DMS153 (cell line): ENCODE measurements around the gene MINDY4.

ENCODE experiments used
- DNase-seq: peaks from one replicate; lab custom pipeline; 2025; lab: John Stamatoyannopoulos, UW

The MINDY4 gene

GRCh38 chr7:30903146-30903545, 131.9 kb downstream of the MINDY4 start:
- no peak for DNase-seq

GRCh38 chr7:30904561-30904960, 133.3 kb downstream of the MINDY4 start:
- no peak for DNase-seq

DNA sequence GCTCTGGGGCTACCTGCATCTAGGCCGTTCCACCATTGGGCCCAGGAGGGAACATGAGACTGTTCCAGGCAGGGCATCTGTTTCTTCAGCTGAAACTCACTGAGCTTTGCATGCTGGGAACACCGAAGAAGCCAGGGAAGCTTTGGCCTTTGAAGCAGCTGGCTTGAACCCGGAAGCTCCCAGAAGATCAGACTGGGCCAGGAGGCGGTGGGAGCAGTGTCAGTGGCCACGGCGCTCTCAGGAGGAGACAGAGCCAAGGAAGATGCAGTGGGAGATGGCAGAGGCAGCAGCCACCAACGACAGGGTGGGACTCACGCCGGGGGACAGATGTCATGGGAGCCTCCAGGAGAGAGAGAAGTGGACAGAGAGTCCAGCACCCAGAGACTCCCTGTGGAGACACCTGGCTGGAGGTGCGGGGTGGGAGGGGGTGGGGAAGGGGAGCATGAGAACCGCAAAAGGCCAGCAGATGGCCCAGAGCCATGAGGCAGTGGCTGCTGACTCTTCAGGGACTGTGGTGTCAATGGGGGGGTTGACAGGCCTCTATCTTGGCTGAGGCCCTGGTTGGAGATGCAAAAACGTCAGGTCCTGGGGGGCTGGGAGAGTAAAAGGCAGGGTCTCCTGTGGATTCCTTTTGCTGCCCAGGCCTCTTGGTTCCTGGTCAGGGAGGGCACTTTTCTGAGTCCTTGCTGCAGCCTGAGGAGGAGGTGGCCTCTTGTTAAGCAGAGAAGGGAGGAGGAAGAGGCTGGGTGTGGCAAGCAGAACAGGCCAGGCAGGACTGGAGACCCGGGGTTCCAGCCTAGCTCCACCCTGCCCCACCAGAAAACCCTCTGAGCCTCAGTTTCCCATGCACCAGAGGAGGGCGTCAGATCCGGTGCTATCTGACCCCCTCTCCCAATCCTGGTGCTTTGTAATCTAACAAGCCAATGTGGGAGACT, 134.1 kb downstream of the MINDY4 start:
- DNase-seq = no peak

DNA sequence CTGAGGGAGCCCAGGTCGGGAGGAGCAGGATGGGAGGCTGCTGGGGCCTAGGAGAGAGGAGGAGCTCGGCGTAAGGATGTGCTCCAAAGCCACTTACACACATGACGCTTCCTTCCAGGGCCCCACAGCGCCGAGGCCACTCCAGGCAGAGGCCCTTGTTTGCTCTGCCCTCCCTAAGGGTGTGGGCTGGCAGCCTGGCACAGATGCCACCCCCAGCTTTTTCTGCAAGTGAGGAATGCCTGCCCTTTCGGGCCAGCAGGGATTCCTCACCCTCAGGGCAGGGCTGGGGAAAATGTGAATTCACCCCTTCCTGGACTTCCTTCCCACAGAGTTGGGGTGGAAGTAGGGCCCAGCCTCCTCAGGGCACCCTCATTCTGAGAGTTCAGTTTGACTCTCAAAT, 134.8 kb downstream of the MINDY4 start:
- no peak for DNase-seq

DNA sequence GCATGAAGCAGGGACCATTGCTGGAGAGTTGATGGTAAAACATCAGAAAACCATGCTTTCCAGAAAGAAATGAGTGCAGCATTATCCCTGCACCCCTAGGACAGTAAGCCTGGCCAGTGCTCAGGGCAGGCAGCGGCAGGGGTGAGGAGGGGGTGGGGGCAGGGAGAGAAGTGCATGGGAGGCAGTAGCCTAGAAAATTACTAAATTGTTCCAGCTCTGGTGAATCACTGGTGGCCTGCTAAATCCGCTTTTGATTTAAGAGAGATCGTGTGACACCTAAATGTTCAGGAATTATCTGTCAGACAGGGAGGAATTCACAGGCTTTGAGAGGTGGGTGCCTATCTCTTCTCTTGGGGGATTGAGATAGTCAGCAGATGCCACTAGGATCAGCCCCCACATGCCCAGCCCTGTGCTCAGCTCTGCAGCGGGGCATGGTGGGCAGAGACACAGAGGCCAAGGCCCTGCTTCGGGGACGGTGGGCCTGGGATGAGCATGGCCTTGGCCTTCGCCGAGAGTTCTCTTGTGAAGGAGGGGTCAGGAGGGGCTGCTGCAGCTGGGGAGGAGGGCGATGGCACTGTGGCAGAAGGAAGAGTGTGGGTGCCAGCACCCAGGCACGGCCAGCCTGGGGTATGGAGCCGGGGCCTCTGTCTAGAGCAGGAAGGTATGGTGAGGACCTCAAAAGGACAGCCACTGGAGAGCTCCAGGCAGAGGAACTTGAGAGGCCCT, 135.5 kb downstream of the MINDY4 start:
- DNase-seq = no peak

DNA sequence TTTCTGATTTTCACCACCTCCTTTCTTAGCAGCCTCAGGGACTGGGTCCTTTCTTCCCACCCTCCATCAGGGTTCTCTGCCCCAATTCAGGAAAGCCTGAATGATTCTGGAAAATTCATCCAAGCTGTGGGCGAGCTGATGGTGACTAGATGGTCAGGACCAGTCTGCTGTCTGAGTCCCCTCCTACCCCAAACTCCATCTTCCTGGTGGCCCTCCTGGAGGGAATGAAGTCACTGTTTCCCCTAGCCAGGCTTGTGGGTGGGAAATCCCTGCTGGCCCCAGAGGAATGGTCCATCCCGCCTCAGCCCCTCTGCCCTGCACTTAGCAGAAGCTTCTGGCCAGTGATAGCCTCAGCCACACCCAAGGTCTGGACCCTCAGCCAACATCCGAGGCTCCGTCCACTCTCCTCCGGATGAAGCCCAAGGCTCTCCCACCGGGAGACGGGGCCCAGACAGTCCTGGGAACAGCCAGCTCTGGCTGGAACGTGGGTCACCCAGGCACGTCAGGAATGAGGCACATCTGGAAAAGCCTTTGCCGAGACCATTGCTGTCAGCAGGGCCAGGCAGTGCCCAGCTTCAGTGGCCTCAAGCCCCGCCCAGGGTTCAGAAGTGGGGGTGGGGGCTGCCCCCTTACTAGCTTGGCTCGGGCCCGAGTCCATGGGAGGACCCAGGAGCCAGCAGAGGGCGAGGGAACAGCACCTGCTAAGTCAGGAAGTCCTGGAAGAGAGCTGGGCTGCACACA, 136.5 kb downstream of the MINDY4 start:
- no peak for DNase-seq

GRCh38 chr7:30908681-30909080, 137.5 kb downstream of the MINDY4 start:
- DNase-seq = no peak

GRCh38 chr7:30909431-30909830, 138.2 kb downstream of the MINDY4 start:
- no peak for DNase-seq

GRCh38 chr7:30910411-30911073, 139.3 kb downstream of the MINDY4 start:
- DNase-seq = no peak

GRCh38 chr7:30911133-30911532, 139.9 kb downstream of the MINDY4 start:
- no peak for DNase-seq

GRCh38 chr7:30911561-30911969, 140.3 kb downstream of the MINDY4 start, which contains the start of gene AQP1:
Gene AQP1 (plus strand): TSS chr7:30911853. CDS start chr7:30911910, 57 bp downstream.
- no peak for DNase-seq

- no peak for DNase-seq
These were observed 141.0 kb downstream of the MINDY4 start for GRCh38 chr7:30912021-30912730.

DNA sequence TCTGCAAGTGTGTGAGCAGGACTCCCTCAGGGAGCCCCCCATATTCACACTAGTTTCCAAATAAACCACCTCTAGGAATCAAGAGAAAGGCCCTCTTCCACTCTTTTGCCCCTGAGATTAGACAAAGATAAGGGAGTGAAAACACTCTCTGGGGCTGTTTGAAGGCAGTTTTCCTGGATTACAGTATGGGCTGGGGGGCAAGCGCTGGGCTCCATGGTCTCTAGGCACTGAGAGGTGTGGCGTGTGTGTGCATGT, 141.4 kb downstream of the MINDY4 start:
- DNase-seq = no peak

DNA sequence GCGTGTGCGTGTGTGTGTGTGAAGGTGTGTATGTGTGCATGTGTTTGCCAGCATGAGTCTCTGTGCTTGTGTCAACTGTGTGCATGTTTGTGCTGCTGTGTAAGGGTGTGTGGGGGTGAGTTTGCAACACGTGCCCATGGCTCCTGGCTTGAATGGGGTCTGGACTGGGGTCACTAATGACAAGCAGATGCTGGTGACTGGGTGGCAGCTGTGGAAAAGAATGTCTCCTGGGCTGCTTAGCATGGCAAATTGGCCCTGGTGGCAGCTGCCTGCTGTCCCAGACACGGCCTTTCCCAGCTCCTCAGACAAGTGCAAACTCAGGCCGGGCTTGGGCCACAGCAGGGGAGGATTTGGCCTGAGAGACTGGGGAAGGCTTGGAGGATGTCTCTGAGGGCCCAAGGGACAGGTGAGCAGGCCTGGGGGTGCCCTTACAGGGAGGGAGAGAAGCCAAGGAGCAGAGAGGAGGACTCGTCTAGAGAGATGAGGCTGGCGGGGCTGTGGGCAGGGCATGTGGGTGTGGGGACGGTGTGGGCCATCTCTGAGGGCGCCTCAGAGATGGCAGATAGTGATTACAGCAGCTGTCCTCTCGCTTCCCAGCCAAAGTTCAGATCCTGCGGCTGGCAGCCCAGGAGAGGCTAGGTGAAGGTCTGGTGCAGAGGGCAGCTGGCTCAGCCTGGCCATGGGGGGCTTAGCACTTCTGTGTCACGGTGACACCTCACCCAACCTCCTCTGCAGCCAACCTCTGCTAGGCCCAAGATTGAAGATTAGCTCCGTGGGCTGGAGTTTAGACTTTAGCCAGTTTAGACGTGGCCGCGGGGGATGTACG, 142.0 kb downstream of the MINDY4 start:
- no peak for DNase-seq

DNA sequence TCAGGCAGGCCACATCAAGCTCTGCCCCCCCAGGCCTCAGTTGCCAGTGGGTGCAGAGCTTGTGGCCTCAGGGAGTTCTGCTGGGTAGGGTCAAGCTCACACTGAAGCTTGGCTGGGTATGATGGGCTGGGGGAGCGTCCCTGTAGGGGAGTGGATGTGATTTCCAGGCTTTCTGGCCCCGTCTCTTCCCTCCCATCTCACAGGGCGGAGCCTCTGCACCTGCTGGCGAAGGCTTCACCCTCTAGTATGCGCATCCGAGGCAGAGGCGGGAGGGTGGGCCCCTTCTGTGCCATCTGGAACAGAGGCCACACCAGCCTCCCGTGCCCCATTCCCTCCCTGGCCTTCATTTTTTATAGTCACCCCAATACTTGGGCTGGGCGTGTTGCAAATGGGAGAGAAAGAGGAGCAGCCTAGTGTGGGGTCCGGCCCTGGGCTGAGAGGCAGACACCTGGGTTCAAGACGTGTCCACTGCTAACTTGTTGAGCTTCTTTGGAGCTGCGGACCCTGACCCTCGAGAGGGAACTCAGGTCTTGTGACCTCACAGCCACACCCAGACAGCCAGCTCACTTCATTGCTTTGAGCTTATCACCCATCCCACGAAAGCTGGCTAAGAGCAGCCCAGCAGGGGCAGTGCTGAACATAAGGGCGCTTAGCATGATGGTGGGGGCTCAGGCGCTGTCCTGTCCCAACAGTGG, 142.8 kb downstream of the MINDY4 start:
- DNase-seq = no peak

DNA sequence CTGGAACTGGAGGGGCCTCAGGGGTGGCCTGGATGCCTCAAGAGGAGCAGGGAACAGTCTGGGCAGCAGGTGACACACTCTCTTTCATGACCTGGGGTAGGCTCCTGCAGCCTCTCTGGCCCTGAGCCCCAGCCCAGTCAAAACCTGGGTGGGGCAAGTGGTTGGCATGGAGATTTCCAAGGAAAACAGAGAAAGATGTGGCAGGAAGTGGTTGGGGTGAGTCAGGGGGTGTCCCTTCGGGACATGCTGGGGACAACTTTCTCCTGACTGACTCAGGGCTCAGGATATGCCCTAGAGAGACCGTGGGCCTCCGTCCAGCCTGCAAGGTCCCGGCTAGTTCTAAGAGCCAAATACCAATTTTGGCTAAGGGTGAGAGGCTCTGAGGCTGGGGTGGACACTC, 143.4 kb downstream of the MINDY4 start:
- no peak for DNase-seq

DNA sequence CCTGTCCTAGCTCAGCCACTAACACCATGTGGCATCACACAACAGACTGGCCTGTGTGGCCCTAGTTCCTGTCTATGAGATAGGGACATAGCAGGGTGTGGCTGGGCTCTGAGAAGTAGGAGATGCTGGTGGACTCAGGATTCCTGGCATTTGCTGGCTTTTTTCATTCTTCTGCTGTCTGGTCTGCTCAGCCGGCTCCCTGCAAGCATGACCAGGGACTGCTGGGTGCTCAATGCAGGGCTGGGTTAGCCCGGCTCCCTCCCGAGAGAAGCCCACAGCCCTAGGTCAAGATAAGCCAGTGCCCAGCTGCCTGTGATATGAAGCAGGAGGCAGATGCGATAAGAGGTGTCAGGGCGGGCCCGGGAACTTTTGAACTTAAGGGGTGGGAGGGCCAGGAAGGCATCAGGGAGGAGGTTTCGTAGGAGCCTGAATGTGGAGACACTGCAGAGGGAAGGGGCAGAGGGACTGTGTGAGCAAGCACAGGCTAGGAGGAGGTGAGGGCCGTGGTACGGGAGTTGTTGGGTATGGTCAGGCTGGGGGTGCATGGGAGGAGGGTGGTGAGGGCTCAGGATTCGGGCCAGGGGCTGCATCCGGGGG, 143.9 kb downstream of the MINDY4 start:
- no peak for DNase-seq

GRCh38 chr7:30915751-30916150, 144.5 kb downstream of the MINDY4 start:
- no peak for DNase-seq

- no peak for DNase-seq
These were observed 145.0 kb downstream of the MINDY4 start for GRCh38 chr7:30916255-30916654.

- DNase-seq = no peak
These were observed 145.6 kb downstream of the MINDY4 start for GRCh38 chr7:30916767-30917166.
